NCI-H1417 (cell line): ENCODE results near the gene NELL1.
A peak's percentile ranks its signal among the peaks of the same experiment; 100 is the strongest.

Source experiments
- DNase-seq, 3 experiments: peaks; one replicate each; lab custom pipeline; 2025; lab: John Stamatoyannopoulos, UW

The NELL1 gene

DNA sequence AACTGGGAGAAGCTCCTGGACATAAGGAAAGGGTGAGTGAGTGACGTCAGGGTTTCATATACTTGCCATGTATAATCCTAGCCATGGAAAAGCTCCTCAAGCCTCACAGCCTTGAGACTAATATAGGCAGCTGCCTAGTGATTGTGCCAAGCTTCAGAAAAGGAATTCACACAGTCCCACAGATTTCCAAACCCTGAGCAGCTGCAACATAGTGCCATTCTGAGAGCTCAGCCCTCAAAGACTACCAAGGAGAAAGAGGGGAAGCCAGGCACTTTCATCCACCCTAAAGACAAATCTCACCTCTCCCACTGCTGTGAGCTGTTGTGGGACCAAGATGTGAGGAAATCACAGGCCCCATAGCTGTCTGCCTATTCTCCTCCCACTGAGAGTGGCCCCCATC, 815.6 kb downstream of the NELL1 start:
- no peak for DNase-seq

DNA sequence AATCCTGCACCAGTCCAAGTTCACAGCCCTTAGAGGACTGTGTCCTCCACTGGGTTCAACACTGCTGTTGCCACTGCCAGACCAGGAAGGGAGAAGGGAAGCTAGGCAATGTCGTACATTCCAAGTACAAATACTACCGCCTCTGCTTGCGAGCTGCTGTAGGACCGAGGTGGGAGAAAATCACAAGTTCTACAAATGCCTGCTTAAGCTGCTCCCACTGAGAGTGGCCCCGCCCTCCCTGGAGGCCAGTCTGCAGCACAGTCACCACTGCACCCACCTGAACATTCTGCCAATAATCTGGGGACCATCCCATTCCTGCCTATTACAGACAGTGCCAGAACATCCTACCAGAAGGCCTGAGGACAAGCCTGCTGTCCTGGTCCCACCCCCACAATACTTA, 816.0 kb downstream of the NELL1 start:
- no peak for DNase-seq

DNA sequence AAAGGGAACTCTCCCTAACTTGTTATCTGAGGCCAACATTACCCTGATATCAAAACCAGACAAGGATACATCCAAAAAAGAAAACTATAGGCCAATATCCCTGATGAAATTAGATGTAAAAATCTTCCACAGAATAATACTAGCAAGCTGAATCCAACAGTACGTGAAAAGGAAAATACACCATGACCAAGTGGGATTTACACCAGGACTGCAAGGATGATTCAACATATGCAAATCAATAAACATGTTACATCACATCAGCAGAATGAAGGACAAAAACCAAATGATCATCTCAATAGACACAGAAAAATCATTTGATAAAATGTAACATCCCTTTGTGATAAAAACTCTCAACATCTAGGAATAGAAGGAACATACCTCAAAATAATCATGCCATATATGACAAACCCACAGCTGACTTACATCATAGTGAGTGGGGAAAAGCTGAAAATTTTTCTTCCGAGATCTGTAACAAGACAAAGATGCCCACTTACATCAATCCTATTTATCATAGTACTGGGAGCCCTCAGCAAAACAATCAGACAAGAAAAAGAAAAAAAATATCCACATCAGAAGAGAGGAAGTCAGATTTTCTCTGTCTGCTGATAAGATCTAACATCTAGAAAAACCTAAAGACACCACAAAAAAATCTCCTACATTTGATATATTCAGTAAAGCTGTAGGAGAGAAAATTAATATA, 820.2 kb downstream of the NELL1 start:
- no peak for DNase-seq

DNA sequence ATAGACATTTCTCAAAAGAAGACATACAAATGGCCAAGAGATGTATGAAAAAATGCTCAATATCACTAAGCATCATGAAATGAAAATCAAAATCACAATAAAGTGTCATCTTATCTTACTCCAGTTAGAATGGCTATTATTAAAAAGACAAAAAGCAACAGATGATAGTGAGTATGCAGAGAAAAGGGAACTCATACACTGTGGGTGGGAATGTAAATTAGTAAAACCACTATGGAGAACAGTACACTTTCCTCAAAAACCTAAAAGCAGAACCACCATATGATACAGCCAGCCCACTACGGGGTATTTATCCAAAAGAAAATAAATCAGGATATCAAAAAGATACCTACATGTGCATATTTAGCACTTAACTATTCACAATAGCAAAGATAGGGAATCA, 823.5 kb downstream of the NELL1 start:
- no peak for DNase-seq

DNA sequence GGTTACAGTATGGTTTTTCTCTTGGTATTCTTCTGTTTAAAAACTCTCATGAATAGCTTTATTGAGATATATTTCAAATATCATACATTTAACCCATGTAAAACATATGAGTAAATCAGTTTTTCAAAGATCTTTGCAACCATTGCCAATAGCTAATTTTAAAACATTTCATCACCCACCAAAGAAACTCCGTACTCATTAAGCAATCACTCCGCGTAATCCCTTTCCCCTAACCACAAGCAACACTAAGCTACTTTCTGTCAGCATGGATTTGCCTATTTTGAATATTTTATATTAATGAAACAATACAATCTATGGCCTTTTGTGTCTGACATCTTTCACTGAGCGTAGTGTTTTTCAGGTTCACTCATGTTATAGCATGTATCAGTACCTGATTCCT, 825.6 kb downstream of the NELL1 start:
- no peak for DNase-seq

DNA sequence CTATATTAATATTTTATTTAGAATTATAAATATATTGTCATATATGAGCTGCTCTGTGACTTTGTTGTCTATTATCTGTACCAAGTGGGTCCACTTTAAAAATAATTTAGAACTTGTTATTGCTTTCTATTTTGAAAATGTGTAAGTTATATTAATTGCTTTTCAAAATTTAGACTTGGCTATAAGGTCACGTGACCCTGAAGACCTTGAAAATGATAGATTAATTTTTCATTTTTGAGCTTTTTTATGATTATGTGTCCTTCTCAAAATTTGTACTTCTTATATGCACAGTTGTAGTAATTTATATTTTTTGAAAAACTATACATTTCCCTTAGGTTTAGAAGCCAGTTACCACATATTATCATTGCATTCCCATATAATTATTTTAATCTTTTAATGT, 826.5 kb downstream of the NELL1 start:
- DNase-seq, result no peak

DNA sequence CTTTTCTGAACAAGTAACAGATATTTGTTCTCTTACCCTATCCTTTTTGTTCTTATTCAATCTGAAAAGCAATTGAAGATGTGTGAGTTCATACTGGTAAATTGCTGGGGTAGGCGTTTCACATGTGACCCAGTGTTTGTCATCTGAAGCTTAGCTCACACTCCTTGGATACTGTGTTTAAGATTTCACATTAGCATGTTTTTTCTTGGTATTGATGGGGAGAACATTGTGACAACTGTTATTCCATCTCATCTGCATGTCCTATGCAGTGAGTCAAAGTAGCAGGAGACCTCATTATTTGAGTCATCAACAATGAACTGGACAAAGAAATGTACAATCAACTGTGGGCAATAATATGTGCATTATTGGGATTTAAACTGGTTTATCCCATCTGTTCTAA, 831.9 kb downstream of the NELL1 start:
- DNase-seq, result no peak

DNA sequence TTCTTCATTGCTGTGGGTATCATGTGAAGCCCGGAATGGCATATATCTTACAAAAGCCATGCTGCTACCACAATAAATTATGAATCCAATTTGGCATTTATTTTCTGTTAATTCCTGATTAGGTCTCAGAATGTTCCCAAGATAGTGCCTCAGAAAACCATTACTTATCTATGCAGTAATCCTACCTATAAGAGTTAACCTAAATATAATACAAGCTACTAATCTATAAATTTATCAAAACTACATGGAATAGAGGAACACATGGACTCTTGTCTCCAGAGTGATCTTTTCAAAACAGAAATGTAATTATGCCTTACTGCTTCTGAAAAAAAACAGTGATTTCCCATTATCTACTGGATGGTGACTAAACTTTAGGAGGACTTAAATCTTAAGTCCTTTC, 835.7 kb downstream of the NELL1 start:
- DNase-seq, result no peak

DNA sequence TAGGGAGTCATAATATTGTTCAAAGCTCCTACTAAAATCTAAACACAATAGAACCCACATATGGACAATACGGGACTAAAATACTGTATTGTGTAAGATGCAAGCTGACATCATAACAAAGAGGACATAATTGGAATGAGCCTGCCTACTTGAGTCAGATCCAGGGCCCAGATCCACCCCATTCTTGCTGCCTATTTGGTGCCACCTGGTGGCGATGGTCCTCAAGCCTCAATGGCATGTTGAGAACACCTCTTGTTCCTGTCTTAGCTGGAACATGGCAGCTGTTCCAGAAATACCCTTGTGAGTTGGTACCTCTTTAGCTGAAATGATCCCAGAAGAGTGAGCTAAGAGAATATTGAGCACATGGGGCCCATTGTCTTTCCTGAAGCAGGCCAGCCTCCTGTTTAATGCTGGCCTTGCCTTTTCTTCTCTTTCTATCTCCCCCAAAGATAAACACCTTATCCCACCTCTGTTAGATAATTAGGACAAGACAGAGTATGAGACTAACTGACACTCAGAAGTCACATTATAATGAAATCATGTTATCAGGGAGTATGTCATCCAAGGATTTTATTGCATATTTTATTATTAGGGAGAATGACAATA, 842.6 kb downstream of the NELL1 start:
- DNase-seq, result peak; percentile 68 to 88 (median 83)

DNA sequence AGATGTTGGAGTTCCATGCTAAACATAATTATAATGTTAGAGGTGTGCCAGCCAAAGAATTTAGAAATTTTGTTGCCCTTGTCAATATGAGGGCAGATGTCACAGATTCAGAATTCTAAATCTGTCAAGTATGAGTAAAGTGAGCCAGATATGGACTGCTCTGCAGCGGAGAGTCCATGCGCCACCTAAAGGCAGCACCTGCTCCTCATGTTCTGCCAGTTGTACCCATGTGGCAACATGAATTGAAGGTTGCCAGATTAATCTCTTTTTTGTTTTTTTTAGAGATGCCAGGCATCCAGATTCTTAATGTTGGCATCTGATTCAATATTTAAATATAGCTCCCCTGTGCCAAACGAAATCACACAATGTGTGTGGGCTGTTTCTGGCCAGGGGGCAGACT, 844.9 kb downstream of the NELL1 start:
- DNase-seq, result peak in 1 of 3 experiments; percentile 52

DNA sequence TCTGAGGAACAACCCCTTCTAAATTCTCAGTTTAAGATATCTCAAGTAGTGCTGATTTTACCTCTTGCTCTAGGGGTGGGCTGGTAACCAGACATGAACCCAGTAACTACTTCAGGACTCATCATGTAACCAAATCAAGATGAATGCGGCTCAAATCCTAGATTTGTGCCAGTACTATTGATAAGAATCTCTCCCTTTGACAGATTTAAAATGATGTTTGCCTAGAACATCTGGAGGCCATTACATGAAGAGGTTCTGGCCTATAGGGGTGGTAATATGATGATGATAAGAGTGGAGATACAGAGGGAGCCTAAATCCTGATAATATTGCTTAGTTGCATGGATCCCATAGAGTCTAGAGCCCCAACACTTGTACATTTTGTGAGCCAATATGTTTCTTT, 850.9 kb downstream of the NELL1 start:
- no peak for DNase-seq

DNA sequence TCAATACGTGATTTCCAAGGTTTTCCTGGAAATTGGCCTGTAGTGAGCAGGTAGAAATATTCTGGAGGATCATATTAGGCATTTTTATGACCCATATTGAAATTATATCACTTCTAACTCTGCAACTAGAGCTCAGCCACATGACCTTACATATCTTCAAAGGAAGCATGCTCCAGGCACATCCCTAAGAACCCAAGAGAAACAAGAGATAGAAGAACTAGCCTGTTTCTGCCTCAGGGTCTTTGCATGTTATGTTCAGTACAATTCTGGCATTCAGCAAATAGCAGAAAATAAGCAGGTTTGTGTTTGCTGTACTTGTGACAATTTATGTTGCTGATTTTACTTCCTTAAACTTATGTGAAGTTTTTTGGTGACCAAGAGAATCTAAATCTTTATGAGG, 859.8 kb downstream of the NELL1 start:
- DNase-seq, result no peak

DNA sequence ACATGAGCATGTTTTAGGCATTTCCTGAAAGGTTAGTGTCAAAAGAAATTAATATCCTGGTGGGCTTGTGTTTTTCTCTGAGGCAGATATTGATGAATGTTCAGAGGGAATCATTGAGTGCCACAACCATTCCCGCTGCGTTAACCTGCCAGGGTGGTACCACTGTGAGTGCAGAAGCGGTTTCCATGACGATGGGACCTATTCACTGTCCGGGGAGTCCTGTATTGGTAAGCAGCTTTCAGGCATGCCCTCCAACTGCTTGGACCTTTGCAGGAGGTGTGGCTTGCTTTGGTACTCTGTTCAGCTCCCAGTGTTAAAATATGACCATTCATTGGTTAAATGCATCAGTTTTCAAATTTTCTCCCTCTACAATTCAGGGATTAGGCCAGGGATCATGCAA, 864.9 kb downstream of the NELL1 start:
- peak in 1 of 3 experiments; percentile 37 for DNase-seq

DNA sequence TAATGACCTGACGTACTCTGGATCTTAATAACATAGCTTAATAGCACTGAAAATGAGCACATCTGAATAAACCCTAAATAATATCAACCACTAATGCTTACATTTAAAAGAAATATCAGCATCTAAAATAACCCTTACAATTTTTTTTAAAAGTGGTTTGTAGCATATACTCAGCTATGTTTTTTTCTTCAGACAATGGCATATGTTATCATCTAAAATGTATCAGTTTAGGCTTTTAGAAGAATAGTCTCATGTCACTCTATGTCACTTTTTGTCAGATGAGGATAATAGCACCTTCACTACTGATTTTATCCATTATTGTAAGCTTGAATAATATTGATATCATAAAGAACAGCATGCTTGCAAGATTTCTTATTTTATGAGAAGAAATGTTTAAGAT, 868.6 kb downstream of the NELL1 start:
- no peak for DNase-seq

DNA sequence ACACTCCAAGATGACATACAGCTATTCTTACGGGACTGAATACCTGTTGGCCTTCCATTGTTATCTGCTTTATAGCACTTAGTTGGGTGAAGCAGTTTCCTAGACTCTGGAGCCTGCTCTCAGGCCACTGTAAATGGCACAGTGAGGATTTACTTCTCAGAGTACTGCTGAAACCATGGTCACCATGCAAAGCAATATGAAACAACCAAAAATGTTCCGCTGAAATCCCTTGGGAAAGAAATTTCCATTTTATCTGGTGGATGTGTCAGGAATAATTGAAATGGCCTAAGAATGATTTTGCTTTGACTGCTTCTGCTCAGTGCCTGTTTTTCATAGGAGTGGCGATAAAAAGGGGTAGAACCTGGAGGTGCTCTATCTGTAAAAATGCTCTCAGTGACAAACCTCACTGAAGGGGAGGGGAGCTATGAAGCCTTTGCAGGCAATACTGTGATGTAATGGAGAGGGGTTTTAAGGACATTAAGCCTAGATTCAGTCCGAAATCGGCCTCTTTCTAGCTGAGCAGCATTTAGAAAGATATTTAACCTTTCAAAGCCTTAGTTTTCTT, 871.9 kb downstream of the NELL1 start:
- no peak for DNase-seq

DNA sequence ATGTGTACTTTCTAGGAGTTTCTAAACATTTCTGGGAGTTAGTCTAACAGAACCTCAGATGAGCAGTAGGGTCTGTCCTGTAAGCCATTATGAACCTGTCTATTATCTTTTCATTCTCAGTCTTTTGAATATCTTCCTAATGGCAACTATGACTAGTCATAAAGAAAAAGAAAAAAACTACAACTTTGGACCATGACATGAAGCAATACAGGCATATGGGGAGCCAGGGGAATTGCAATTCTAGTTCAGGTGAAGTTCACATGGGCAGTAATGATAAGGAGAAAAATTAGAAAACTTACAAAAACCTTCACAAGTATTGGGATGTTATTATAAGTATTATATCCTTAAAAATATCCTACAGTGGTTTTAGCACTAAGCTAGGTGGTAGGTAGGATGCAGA, 874.5 kb downstream of the NELL1 start:
- no peak for DNase-seq

DNA sequence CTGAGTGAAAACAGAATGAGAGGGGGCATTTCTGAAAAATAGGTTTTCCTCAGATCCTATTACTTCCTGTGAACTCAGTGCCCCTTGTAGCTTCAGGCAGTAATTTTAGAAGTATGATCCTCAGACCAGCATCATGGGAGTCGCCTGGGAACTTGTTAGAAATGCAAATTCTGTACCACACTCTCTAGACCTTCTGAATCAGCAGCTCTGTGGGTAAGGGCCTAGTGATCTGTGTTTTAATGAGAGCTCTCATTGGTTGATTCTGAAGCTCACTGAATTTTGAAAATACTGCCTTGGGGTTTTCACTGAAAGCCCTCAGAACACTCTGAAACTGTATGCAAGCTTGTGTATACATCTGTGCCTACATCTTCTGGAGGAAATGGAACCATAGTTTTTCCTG, 876.3 kb downstream of the NELL1 start:
- DNase-seq, result no peak

DNA sequence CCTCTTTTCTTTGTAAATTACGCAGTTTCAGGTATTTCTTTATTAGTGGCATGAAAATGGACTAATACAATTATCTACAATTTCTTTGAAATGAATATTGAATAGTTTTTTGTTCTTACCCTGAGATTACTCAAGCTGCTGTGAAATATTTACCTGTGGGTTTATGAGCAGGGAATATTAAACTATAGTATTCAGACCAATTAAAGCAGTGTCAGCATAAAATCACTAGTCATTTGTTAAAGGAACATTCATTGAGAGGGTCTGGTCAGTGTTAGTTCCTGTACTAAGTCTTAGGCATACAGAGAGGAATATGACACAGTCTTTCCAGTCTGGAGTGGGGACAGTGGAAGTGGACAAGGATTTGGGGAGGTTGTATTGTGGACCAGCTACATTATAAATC, 877.3 kb downstream of the NELL1 start:
- DNase-seq, result no peak

DNA sequence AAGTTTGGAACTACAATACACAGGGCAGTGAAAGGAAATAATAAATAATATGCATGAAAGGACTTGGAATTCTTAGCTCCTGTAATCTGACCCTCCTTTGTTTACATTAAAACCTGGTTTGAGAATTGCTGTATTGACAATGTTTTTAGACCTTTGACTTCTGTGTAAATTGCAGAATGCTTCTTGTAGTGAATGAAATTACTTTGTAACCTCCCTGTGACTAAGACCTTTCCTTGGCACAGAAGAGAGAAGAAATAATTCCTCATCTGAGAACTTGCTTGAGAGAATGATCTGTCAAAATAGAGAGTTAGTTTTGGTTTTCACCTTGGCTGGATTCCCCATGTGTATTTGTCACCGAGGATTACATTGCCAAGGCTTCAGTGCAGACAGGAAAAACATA, 883.5 kb downstream of the NELL1 start:
- peak in 1 of 3 experiments; percentile 36 for DNase-seq

DNA sequence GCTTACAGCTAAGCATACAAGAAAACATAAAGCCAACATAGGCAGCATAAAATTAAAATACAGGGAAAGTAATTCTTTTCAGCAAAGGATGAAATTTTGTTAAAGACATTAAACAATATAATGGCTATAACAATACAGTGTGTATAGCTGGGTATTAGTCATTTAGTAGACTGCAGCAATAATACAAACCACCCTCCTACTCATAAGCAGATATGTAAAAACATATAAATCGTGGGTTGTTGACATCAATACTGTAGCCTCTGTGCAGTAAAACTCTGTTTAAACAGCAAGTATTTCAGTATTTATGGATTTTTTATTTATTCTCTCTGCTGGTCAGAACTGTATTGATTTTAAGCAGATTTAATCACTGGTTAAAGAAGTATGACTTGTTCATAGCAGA, 884.4 kb downstream of the NELL1 start:
- DNase-seq, result no peak

DNA sequence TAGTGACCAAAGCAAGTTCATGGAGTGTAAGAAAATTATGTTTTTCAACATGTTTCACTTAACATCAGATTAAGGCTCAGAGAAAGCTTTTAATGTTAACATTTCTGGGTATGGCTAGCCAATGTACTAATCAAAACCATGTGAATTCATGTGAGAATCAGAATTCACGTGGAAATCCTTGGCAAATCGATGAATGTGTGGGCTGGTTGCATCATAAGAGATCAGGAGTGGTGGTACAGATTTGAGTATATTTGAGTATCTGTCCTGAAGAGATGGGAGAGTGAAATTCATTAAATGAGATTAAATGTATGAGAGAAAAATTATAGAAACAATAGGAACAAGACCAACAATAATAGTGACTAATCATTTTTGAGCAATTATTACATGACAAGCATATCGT, 884.9 kb downstream of the NELL1 start:
- no peak for DNase-seq

DNA sequence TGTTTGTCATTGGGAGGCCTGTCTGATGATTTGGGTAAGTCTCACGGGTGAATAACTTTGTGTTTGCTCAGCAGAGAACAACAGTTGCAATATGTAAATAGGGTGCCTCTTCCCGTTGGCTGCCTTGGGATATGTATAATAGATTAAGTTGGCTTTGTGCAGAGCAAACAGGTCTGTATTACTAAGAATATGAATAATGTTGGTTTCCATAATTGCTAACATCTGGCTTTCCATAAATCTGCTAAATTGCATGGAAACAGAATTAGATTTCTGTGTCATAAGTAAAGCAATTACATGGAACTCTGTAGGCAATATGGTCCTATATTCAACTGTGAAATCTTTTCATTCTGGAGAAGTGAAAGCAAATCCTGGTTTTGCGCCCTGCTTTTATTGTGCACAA, 887.5 kb downstream of the NELL1 start:
- peak in 2 of 3 experiments; percentile 34 to 83 for DNase-seq

DNA sequence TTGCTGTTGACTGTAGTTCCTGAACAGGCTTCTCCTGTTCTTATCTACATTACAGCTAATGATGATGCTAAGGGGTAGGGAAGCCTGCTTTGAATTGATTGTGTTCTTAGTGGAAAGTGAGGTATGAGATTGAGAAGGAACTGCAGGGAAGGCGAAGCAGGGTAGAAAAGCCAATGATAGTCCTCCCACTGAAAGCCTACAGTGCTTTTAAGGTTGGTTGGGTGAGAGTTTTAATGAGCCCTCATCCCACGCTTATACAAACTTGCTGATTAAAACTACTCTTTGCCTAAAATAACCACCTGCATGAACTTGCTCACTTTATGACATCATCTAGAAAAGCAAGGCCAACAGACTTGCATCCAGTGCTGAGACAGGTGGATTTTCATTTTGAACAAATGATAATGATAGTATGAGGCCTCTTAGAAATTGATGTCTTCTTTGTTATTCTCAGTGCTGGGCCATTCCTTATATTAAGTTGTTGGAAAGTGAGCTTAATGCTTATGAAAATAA, 891.1 kb downstream of the NELL1 start:
- DNase-seq, result peak in 1 of 3 experiments; percentile 15

DNA sequence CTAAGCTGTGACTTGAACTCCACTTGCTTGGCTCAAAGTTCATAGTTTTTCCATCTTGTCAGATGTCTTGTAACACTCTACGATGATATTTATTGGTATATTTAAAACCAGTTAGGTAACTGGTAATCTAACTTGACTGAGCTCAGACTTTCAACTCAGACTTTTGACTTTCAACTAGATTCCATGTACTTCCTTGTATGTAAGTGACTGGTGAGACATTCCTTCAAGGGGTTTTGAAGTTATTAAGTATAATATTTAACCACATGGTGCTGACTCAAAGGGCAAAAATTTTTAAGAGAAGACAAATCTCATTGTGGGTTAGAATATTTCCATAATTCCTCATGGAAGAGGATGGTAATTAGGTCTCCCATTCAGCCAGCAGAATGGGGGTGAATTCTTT, 892.2 kb downstream of the NELL1 start:
- no peak for DNase-seq
